Osteocyte (in vitro differentiated cells): ENCODE results near the gene RASL12. TPM values are rescaled to one million over a fixed set of nuclear protein-coding genes. Genes with fewer than 3 reads are reported as not detected.
"Not testable (repeated sequence)": the region's sequence is repeated elsewhere in the genome, so short reads cannot be mapped to it uniquely, and the experiment has no call there.

Experiments
- DNase-seq: peaks from one replicate; pipeline ENCODE4 v3.0.0; 2021; ENCODE audit warnings: mixed read lengths; ENCODE audit not compliant: unreplicated experiment; ENCODE audit errors: extremely low spot score
- H3K27ac Mint-ChIP-seq: one replicate; pipeline ENCODE4 v1.8.0; 2021; ENCODE audit warnings: mild to moderate bottlenecking, mixed read lengths; ENCODE audit not compliant: unreplicated experiment
- H3K27me3 Mint-ChIP-seq: one replicate; pipeline ENCODE4 v1.8.0; 2021; ENCODE audit warnings: mixed read lengths; ENCODE audit not compliant: unreplicated experiment
- H3K36me3 Mint-ChIP-seq: one replicate; pipeline ENCODE4 v1.8.0; 2021; ENCODE audit warnings: mixed read lengths; ENCODE audit not compliant: unreplicated experiment
- H3K4me1 Mint-ChIP-seq: one replicate; pipeline ENCODE4 v1.8.0; 2021; ENCODE audit warnings: mixed read lengths; ENCODE audit not compliant: unreplicated experiment
- H3K4me3 Mint-ChIP-seq: one replicate; pipeline ENCODE4 v1.8.0; 2021; ENCODE audit warnings: mild to moderate bottlenecking, moderate library complexity, mixed read lengths; ENCODE audit not compliant: unreplicated experiment
- H3K9me3 Mint-ChIP-seq: one replicate; pipeline ENCODE4 v1.8.0; 2021; ENCODE audit warnings: mixed read lengths; ENCODE audit not compliant: unreplicated experiment
- total RNA-seq: library from RNA; stranded (reverse); gene quantifications from 2 replicates; pipeline ENCODE4 v1.2.1, GENCODE V29; 2021
- TF ChIP-seq, protein P1 (sequence below): fragments of 200-600 bp; sonication (generic); IDR thresholded peaks from 2 replicates; pipeline ENCODE4 v1.5.0; 2021; ENCODE audit warnings: antibody characterized with exemption, mild to moderate bottlenecking, moderate library complexity

The RASL12 gene
- total RNA-seq, 1 donor from 2014 or later: 0.78 TPM

DNA sequence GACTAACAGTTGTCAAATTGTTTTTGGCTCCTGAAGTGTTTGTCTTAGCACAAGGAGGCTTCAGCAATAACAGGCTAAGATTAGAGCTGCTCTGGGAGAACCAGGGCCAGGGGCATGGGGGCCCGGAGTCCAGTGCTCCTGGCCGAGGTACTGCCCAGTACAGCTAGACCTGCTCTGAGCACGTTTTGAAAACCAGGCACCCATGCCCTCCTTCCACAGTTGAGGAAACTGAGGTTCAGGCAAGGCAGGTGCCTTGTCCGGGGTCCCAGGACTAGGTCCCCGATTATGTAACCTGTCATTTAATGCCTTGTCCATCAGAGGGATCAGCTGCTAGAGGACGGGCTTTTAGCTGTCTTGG, 27.9 kb upstream of the RASL12 start:
- no peaks in the 10 kb centered on the region for H3K9me3 Mint-ChIP-seq
- no peak for DNase-seq
- no peak overlapping the region for H3K4me3 Mint-ChIP-seq
- peaks cover 25% of the 10 kb centered on the region for H3K36me3 Mint-ChIP-seq
- TF ChIP-seq, protein P1, sequence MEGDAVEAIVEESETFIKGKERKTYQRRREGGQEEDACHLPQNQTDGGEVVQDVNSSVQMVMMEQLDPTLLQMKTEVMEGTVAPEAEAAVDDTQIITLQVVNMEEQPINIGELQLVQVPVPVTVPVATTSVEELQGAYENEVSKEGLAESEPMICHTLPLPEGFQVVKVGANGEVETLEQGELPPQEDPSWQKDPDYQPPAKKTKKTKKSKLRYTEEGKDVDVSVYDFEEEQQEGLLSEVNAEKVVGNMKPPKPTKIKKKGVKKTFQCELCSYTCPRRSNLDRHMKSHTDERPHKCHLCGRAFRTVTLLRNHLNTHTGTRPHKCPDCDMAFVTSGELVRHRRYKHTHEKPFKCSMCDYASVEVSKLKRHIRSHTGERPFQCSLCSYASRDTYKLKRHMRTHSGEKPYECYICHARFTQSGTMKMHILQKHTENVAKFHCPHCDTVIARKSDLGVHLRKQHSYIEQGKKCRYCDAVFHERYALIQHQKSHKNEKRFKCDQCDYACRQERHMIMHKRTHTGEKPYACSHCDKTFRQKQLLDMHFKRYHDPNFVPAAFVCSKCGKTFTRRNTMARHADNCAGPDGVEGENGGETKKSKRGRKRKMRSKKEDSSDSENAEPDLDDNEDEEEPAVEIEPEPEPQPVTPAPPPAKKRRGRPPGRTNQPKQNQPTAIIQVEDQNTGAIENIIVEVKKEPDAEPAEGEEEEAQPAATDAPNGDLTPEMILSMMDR: no peak
- no peaks in the 10 kb centered on the region for H3K27me3 Mint-ChIP-seq
- H3K27ac Mint-ChIP-seq: no peak overlapping the region
- peaks cover 22% of the 10 kb centered on the region for H3K4me1 Mint-ChIP-seq

DNA sequence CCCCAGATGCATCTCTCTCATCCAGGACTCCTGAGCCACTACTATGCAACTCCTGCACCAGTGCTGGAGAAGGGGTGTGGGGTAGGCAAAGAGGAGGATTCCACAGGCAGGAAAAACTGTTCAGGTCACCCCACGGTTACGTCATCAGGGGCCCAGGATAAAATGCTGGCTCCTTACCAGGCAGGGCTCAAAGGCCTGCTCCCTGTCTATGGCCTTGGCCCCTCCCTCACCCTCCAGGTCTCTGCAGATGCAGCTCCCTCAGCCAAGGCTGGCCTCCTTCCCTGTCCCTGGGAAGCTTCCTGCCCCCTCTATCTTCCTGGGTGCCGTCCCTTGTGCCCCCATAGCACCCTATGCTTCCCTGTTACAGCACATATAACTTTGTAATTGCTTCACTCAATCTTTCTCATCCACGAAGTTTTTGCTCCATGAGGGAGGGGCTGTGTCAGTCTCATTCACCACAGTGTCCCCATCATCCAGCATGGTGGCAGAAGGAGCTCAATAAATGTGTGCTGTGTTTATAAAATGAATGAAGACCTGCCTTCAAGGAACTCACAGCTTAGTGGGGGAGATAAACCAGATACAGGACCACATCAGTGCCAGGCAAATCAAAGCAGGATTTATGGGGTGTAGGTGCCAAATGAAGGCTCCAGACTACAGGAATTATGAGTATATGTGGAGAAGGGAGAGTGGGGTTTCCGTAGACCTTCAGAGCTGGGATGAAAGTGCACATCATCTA, 27.4 kb upstream of the RASL12 start:
- peaks cover 22% of the 10 kb centered on the region for H3K4me1 Mint-ChIP-seq
- no peaks in the 10 kb centered on the region for H3K9me3 Mint-ChIP-seq
- H3K27ac Mint-ChIP-seq: no peak overlapping the region
- no peak for DNase-seq
- TF ChIP-seq, protein P1: no peak
- peaks cover 21% of the 10 kb centered on the region for H3K36me3 Mint-ChIP-seq
- H3K4me3 Mint-ChIP-seq: no peak overlapping the region
- H3K27me3 Mint-ChIP-seq: no peaks in the 10 kb centered on the region

DNA sequence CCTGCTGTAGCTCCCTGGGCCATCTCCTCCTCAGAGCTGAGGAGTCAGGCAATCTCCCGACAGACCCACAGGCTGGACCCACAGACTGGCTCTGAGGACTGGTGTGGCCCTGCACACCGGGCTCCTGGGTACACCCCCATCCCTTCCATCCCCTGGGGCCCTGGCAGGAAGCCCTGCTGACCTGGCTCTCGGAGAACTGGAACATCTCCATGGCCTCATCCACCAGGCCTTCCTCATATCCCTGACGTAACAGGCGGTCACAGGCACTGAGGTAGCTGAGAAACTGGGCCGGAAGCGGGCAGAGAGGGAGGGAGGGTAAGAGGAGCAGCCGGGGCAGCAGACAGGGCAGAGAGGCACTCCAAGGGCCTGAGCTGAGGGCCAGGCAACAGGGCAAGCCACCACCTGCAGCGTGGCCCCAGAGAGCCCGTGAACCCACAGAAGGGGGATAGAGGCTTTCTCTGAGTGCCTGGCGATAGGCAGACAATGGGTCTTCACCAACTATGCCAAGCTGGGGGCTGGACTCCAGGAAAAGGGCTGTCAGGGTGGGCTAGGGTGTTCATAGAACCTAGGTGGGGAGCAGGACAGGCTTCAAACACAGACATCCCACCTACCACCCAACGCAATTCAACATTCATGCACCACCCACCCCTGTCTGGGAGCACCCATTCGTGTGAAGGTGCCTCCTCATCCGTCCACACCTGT, 26.7 kb upstream of the RASL12 start:
- no peaks in the 10 kb centered on the region for H3K9me3 Mint-ChIP-seq
- H3K36me3 Mint-ChIP-seq: peaks cover 19% of the 10 kb centered on the region
- no peak for DNase-seq
- TF ChIP-seq, protein P1: no peak
- H3K27ac Mint-ChIP-seq: no peak overlapping the region
- no peak overlapping the region for H3K4me3 Mint-ChIP-seq
- no peaks in the 10 kb centered on the region for H3K27me3 Mint-ChIP-seq
- H3K4me1 Mint-ChIP-seq: peaks cover 22% of the 10 kb centered on the region

DNA sequence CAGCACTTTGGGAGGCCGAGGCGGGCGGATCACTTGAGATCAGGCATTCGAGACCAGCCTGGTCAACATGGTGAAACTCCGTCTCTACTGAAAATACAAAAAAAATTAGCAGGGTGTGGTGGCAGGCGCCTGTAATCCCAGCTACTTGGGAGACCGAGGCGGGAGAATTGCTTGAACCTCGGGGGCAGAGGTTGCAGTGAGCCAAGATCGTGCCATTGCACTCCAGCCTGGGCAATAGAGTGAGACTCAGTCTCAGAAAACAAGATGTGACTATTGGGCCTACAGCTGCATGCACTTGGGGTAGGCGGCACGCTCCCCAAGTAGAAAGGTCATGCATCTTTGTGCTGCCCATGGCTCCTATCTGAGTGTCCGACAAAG, 26.0 kb upstream of the RASL12 start:
- H3K9me3 Mint-ChIP-seq: not testable (repeated sequence)

DNA sequence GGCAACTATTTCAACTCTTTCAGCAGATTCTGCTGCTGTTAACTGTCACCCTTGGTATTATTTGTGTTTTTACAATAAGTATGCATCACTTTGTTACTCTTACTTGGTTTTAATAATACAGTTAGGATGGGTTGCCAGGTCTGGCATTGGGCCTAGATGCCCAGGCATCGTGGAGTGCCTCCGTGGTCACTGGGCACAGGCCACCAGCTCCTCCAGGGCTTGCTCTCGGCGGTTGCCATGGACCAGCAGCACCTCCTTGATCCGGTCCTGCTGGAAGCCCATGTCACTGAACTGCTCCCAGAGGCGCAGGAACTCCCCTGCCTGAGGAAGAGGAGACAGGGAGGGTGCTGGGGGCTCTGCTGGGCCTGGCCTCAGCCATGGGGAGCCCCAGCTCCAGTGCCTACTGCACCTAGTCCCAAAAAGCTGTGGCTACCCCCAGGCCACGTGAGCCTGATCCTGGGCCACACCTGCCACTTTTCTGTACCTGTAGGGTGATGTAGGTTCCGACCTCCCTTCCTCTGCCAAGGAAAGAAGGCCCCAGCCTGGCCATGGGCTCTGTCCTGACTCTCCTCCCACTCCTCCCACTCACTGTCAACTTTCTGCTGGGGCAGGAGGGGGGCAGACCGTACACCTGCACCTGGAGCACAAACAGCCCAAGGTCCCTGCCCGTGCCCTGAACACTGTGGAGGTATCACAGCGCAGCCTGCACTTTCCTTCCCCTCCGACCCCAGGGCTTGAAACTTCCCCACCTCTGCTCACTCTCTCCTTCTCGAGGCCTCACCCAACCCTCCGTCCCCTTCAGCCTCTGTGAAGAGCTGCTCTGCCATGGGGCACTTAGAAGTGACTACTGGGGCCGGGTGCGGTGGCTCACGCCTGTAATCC, 25.4 kb upstream of the RASL12 start:
- Mint-ChIP-seq H3K27me3 (no peaks in the 10 kb centered on the region), H3K4me1 (peaks cover 24% of the 10 kb centered on the region), H3K4me3 (no peak overlapping the region), H3K36me3 (peaks cover 8% of the 10 kb centered on the region), H3K9me3 (no peaks in the 10 kb centered on the region), H3K27ac (no peak overlapping the region)
- DNase-seq: no peak
- TF ChIP-seq, protein P1: no peak

More for the DNA sequence above, 26.0 kb upstream of the RASL12 start:
- not testable (repeated sequence) for H3K27ac Mint-ChIP-seq, H3K4me3 Mint-ChIP-seq, DNase-seq, H3K27me3 Mint-ChIP-seq
- H3K4me1 Mint-ChIP-seq: peaks cover 22% of the 10 kb centered on the region
- H3K36me3 Mint-ChIP-seq: peaks cover 14% of the 10 kb centered on the region
